ENCODE measurements around the gene RANBP2.

The RANBP2 gene

GRCh38 chr2:108778857-108779256, 59.6 kb downstream of the RANBP2 start:
- no peak for DNase-seq

- DNase-seq: no peak
These were observed 66.7 kb downstream of the RANBP2 start for GRCh38 chr2:108786008-108786353.

GRCh38 chr2:108786354-108787215, 67.3 kb downstream of the RANBP2 start, which contains the start of gene CCDC138:
Gene CCDC138, plus strand, starts transcription at chr2:108786771. Its CDS starts 52 bp downstream, at chr2:108786823.
- DNase-seq: peak; percentile 92

GRCh38 chr2:108787216-108787541, 67.9 kb downstream of the RANBP2 start:
- DNase-seq: no peak

GRCh38 chr2:108803045-108803736, 83.9 kb downstream of the RANBP2 start:
- DNase-seq: no peak

- no peak for DNase-seq
These were observed 85.8 kb downstream of the RANBP2 start for GRCh38 chr2:108805032-108805431.

GRCh38 chr2:108805782-108806181, 86.5 kb downstream of the RANBP2 start:
- no peak for DNase-seq

- DNase-seq: no peak
These were observed 87.3 kb downstream of the RANBP2 start for GRCh38 chr2:108806371-108807113.

GRCh38 chr2:108809936-108810335, 90.7 kb downstream of the RANBP2 start:
- no peak for DNase-seq

GRCh38 chr2:108810993-108811957, 92.0 kb downstream of the RANBP2 start:
- no peak for DNase-seq

GRCh38 chr2:108813732-108814131, 94.5 kb downstream of the RANBP2 start:
- no peak for DNase-seq

GRCh38 chr2:108820482-108820881, 101.2 kb downstream of the RANBP2 start:
- no peak for DNase-seq

GRCh38 chr2:108823286-108823685, 104.0 kb downstream of the RANBP2 start:
- DNase-seq: no peak

- no peak for DNase-seq
These were observed 105.2 kb downstream of the RANBP2 start for GRCh38 chr2:108824316-108825070.

GRCh38 chr2:108825254-108825653, 106.0 kb downstream of the RANBP2 start:
- DNase-seq: no peak

- no peak for DNase-seq
These were observed 106.5 kb downstream of the RANBP2 start for GRCh38 chr2:108825736-108826135.

GRCh38 chr2:108829578-108830310, 110.5 kb downstream of the RANBP2 start:
- no peak for DNase-seq

GRCh38 chr2:108833219-108833618, 113.9 kb downstream of the RANBP2 start:
- DNase-seq: no peak

GRCh38 chr2:108834620-108835019, 115.3 kb downstream of the RANBP2 start:
- DNase-seq: no peak

- no peak for DNase-seq
These were observed 115.8 kb downstream of the RANBP2 start for GRCh38 chr2:108835040-108835439.
